GM23248 (cell line): ENCODE data around the gene CRYBG1. TPM values are rescaled to one million over a fixed set of nuclear protein-coding genes. Genes with fewer than 3 reads are reported as not detected.

ENCODE experiments used
- DNase-seq: peaks from one replicate; pipeline ENCODE4 v3.0.0-alpha.2; 2015
- H2AFZ ChIP-seq: fragments of 200-600 bp; sonication (generic); 2 replicates; pipeline ENCODE4 v1.6.1; 2016; ENCODE audit warnings: antibody characterized with exemption
- H3F3A ChIP-seq: fragments of 200-600 bp; sonication (generic); 2 replicates; pipeline ENCODE4 v1.6.1; 2016; ENCODE audit warnings: mild to moderate bottlenecking, antibody characterized with exemption, mixed run types; ENCODE audit not compliant: insufficient read depth
- H3K27ac ChIP-seq: fragments of 200-600 bp; sonication (generic); 2 replicates; pipeline ENCODE4 v1.5.1; 2016; ENCODE audit warnings: mild to moderate bottlenecking
- H3K27me3 ChIP-seq: fragments of 200-600 bp; sonication (generic); replicated peaks from 2 replicates; pipeline ENCODE4 v1.6.1; 2016; ENCODE audit warnings: mild to moderate bottlenecking; ENCODE audit not compliant: insufficient read depth
- H3K36me3 ChIP-seq: fragments of 200-600 bp; sonication (generic); 2 replicates; pipeline ENCODE4 v1.6.1; 2016; ENCODE audit warnings: low read depth, mild to moderate bottlenecking
- H3K4me1 ChIP-seq: fragments of 200-600 bp; sonication (generic); 2 replicates; pipeline ENCODE4 v1.6.1; 2016; ENCODE audit warnings: mild to moderate bottlenecking; ENCODE audit not compliant: insufficient read depth
- H3K4me2 ChIP-seq: fragments of 200-600 bp; sonication (generic); one replicate; pipeline ENCODE4 v1.6.1; 2016; ENCODE audit warnings: mild to moderate bottlenecking; ENCODE audit not compliant: unreplicated experiment
- H3K4me3 ChIP-seq: fragments of 200-600 bp; sonication (generic); 2 replicates; pipeline ENCODE4 v1.5.1; 2016; ENCODE audit warnings: mild to moderate bottlenecking
- H3K79me2 ChIP-seq: fragments of 200-600 bp; sonication (generic); 2 replicates; pipeline ENCODE4 v1.6.1; 2016; ENCODE audit warnings: mild to moderate bottlenecking; ENCODE audit not compliant: insufficient read depth
- H3K9ac ChIP-seq: fragments of 200-600 bp; sonication (generic); 2 replicates; pipeline ENCODE4 v1.6.1; 2016; ENCODE audit warnings: mild to moderate bottlenecking
- H3K9me2 ChIP-seq: fragments of 200-600 bp; sonication (generic); 2 replicates; pipeline ENCODE4 v1.6.1; 2016; ENCODE audit warnings: mixed run types, mild to moderate bottlenecking, moderate library complexity; ENCODE audit not compliant: insufficient read depth
- H3K9me3 ChIP-seq: fragments of 200-600 bp; sonication (generic); one replicate; pipeline ENCODE4 v1.6.1; 2017; ENCODE audit warnings: low read depth
- H4K20me1 ChIP-seq: fragments of 200-600 bp; sonication (generic); 2 replicates; pipeline ENCODE4 v1.6.0; 2016; ENCODE audit not compliant: insufficient read depth
- EZH2 ChIP-seq: fragments of 200-600 bp; sonication (generic); IDR thresholded peaks from 2 replicates; pipeline ENCODE4 v1.6.1; 2018; ENCODE audit warnings: antibody characterized with exemption, mild to moderate bottlenecking; ENCODE audit not compliant: insufficient read depth, poor library complexity, severe bottlenecking
- EZH2phosphoT487 ChIP-seq: fragments of 200-600 bp; sonication (generic); IDR thresholded peaks from 2 replicates; pipeline ENCODE4 v1.6.1; 2018; ENCODE audit warnings: antibody characterized with exemption, moderate library complexity, mild to moderate bottlenecking, low read depth; ENCODE audit not compliant: insufficient read depth
- WGBS, 2 experiments: methylation state at CpG; one replicate each; pipeline ENCODE4 v1.1.6; 2015 to 2017; ENCODE audit warnings: low lambda C conversion rate in 2 of 2, low coverage in 1 of 2; ENCODE audit errors: missing lambda C conversion rate in 2 of 2; 5-methylcytosine and 5-hydroxymethylcytosine counted together
- in situ Hi-C: fragments of 300-500 bp; cut with MboI; formaldehyde crosslinking; loops from 2 replicates; pipeline ENCODE4 v1.15.0; 2020
- polyA plus RNA-seq: library from polyadenylated mRNA; unstranded; fragments of >200 nt; fragmentation: Nextera tagmentation; extraction: Ambion mirVana; gene quantifications from 2 replicates; pipeline ENCODE4 v1.2.1, GENCODE V29; 2016
- total RNA-seq: library from RNA; depleted of rRNA; stranded (reverse); fragments of >200 nt; shearing (Covaris generic); gene quantifications from 2 replicates; pipeline ENCODE4 v1.2.3, GENCODE V29; 2014

Gene CRYBG1
- total and polyA plus RNA-seq, 2 experiments from 2014 or later: 1.9 to 8.4 TPM

- TF ChIP-seq EZH2phosphoT487: no peak
- no peak for TF ChIP-seq EZH2
- Histone ChIP-seq H3K79me2 (no peaks in the 10 kb centered on the region), H3K36me3 (no peaks in the 10 kb centered on the region), H3K27me3 (0 out of 2 replicates have a peak, but pooled peaks cover 28% of the 10 kb centered on the region), H3K4me2 (no peak overlapping the region), H3K4me1 (no peaks in the 10 kb centered on the region), H3F3A (no peaks in the 10 kb centered on the region), H3K9me3 (no peaks in the 10 kb centered on the region), H3K9ac (no peak overlapping the region), H3K27ac (no peak overlapping the region), H3K4me3 (no peak overlapping the region), H2AFZ (no peak overlapping the region), H3K9me2 (no peaks in the 10 kb centered on the region), H4K20me1 (no peaks in the 10 kb centered on the region)
- 81 to 86% methylated on average over 7 of the region's 7 CpGs for WGBS, 2 experiments
- DNase-seq: no peak
- in situ Hi-C loops: no loop called here
Observed at GRCh38 chr6:106430466-106430865, 69.9 kb downstream of the CRYBG1 start.

DNA sequence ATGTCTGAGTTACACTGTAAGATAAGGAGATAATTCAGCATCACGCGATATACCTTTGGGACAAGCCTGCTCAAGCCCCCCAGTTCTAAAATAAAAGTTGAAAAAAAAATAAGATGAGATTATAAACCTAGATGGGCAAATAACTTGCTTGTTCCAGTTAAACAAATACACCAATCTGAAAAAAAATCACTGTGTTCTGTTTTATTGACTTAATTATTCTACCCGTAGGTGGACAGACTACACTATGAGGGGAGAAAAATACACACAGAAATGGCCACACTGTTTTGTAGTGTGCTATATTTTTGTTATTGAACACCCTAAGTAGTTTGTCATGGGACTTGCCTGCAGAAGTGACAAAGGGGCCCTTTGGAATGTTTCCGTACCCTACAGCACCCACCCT lies 70.9 kb downstream of the CRYBG1 start:
- Histone ChIP-seq H3K36me3 (no peaks in the 10 kb centered on the region), H3K9me3 (no peaks in the 10 kb centered on the region), H3K4me2 (no peak overlapping the region), H3K9ac (no peak overlapping the region), H3K79me2 (no peaks in the 10 kb centered on the region), H3K27ac (no peak overlapping the region), H3K4me3 (no peak overlapping the region), H4K20me1 (no peaks in the 10 kb centered on the region), H3F3A (no peaks in the 10 kb centered on the region), H3K4me1 (no peaks in the 10 kb centered on the region), H3K27me3 (0 out of 2 replicates have a peak, but pooled peaks cover 25% of the 10 kb centered on the region), H3K9me2 (no peaks in the 10 kb centered on the region), H2AFZ (no peak overlapping the region)
- TF ChIP-seq EZH2phosphoT487: no peak
- WGBS, 2 experiments: 85 to 95% methylated on average over 4 of the region's 4 CpGs
- in situ Hi-C loops: no loop called here
- DNase-seq: no peak

DNA sequence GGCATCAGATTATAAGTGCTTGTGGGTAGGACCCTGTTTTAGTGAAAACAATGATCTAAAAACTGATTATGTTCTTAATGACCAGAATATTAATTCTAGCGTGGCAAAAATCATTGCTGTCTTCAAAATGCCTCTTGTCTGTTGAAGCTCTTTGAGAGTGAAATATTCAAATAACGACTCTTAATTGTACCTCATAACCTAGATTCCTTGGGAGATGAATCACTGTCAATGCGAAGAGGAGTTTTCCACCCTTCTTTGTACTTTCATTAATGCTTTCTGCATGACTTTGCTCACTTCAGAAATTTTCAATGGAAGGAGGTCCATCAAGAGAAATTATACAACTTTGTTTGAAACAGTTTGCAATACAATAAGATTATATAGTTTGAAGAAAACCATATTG lies 71.5 kb downstream of the CRYBG1 start:
- TF ChIP-seq EZH2phosphoT487 (no peak), EZH2 (no peak)
- in situ Hi-C loops: no loop called here

GRCh38 chr6:106434530-106434929 lies 74.0 kb downstream of the CRYBG1 start:
- H4K20me1 ChIP-seq: no peaks in the 10 kb centered on the region
- H3K9me3 ChIP-seq: no peaks in the 10 kb centered on the region
- no peaks in the 10 kb centered on the region for H3F3A ChIP-seq
- no peaks in the 10 kb centered on the region for H3K36me3 ChIP-seq
- no peak overlapping the region for H3K4me3 ChIP-seq
- H3K9me2 ChIP-seq: no peaks in the 10 kb centered on the region
- DNase-seq: no peak
- no peak for TF ChIP-seq EZH2
- no peak for TF ChIP-seq EZH2phosphoT487
- no peak overlapping the region for H3K4me2 ChIP-seq
- H3K4me1 ChIP-seq: peaks cover 5% of the 10 kb centered on the region; the same call in 1 of the 2 replicates
- in situ Hi-C loops: no loop called here
- no peak overlapping the region for H3K27ac ChIP-seq
- H3K27me3 ChIP-seq: peaks cover 12% of the 10 kb centered on the region; the same call in 1 of the 2 replicates
- H3K79me2 ChIP-seq: no peaks in the 10 kb centered on the region
- H3K9ac ChIP-seq: no peak overlapping the region
- no peak overlapping the region for H2AFZ ChIP-seq

More for the DNA sequence above, 71.5 kb downstream of the CRYBG1 start:
- Histone ChIP-seq H3K79me2 (no peaks in the 10 kb centered on the region), H3K4me1 (no peaks in the 10 kb centered on the region), H3K27ac (no peak overlapping the region), H3K4me3 (no peak overlapping the region), H3K9me3 (no peaks in the 10 kb centered on the region), H4K20me1 (no peaks in the 10 kb centered on the region), H3F3A (no peaks in the 10 kb centered on the region), H2AFZ (no peak overlapping the region), H3K36me3 (no peaks in the 10 kb centered on the region), H3K9ac (no peak overlapping the region), H3K9me2 (no peaks in the 10 kb centered on the region), H3K4me2 (no peak overlapping the region), H3K27me3 (peaks cover 20% of the 10 kb centered on the region; the same call in 1 of the 2 replicates)
- 73 to 75% methylated on average over 3 of the region's 3 CpGs for WGBS, 2 experiments
- DNase-seq: no peak

DNA sequence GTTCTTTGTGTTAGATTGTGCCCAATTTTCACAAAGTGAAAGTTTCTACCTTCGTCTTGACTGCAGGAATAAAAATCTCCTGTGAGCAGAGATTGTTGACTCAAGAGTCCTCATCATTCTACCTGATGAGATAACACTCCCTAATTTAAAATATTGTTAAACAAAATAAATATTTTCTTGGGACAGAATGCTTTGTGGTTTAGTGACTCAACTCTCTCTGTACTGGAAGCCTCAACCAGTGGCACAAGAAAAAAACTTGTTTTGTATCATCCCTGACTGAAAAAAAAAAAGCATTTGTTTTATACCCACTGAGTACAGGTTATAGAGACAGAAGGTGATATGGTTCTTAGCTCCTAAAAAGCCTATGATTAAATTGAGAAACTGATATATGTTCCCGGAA lies 78.9 kb downstream of the CRYBG1 start:
- Histone ChIP-seq H3K36me3 (no peaks in the 10 kb centered on the region), H3K4me3 (no peak overlapping the region), H3K27me3 (peaks cover 50% of the 10 kb centered on the region), H4K20me1 (no peaks in the 10 kb centered on the region), H3K9me2 (no peaks in the 10 kb centered on the region), H3K79me2 (no peaks in the 10 kb centered on the region), H3K4me2 (no peak overlapping the region), H3K27ac (no peak overlapping the region), H3K9ac (no peak overlapping the region), H3K9me3 (no peaks in the 10 kb centered on the region), H2AFZ (no peak overlapping the region), H3F3A (no peaks in the 10 kb centered on the region), H3K4me1 (peaks cover 7% of the 10 kb centered on the region; the same call in 1 of the 2 replicates)
- TF ChIP-seq EZH2 (no peak), EZH2phosphoT487 (no peak)
- in situ Hi-C loops: no loop called here
- peak; percentile 56 for DNase-seq
- WGBS, 2 experiments: 70 to 78% methylated on average over 2 of the region's 2 CpGs
